DOHH2 (cell line): ENCODE data around the gene SNX11.

Source experiments
- H3F3A ChIP-seq: fragments of 200-600 bp; sonication (generic), shearing (Covaris generic); 2 replicates; pipeline ENCODE4 v1.6.0; 2016; ENCODE audit warnings: antibody characterized with exemption, mild to moderate bottlenecking; ENCODE audit not compliant: control insufficient read depth, insufficient read depth
- H3K27ac ChIP-seq: fragments of 200-600 bp; sonication (generic); 2 replicates; pipeline ENCODE4 v1.5.1; 2014; ENCODE audit warnings: low read depth, mild to moderate bottlenecking, low read length, moderate library complexity
- H3K27me3 ChIP-seq: fragments of 200-600 bp; sonication (generic); 2 replicates; pipeline ENCODE4 v1.6.1; 2014; ENCODE audit warnings: mild to moderate bottlenecking, low read length, mixed read lengths; ENCODE audit not compliant: control insufficient read depth
- H3K36me3 ChIP-seq: fragments of 200-600 bp; sonication (generic); 2 replicates; pipeline ENCODE4 v1.6.1; 2014; ENCODE audit warnings: mild to moderate bottlenecking, low read length, moderate library complexity, mixed read lengths; ENCODE audit not compliant: control insufficient read depth
- H3K4me1 ChIP-seq: fragments of 200-600 bp; sonication (generic); 2 replicates; pipeline ENCODE4 v1.6.1; 2014; ENCODE audit warnings: mild to moderate bottlenecking, low read length, mixed read lengths; ENCODE audit not compliant: control insufficient read depth
- H3K4me2 ChIP-seq: fragments of 200-600 bp; sonication (generic); 2 replicates; pipeline ENCODE4 v1.6.0; 2014; ENCODE audit warnings: mild to moderate bottlenecking, low read length, moderate library complexity
- H3K4me3 ChIP-seq: fragments of 200-600 bp; sonication (generic); 2 replicates; pipeline ENCODE4 v1.5.1; 2014; ENCODE audit warnings: mild to moderate bottlenecking, low read length, mixed read lengths
- H3K79me2 ChIP-seq: fragments of 200-600 bp; sonication (generic); 2 replicates; pipeline ENCODE4 v1.6.1; 2014; ENCODE audit warnings: mild to moderate bottlenecking, low read length, mixed read lengths; ENCODE audit not compliant: control insufficient read depth
- H3K9me2 ChIP-seq: fragments of 200-600 bp; sonication (generic); replicated peaks from 2 replicates; pipeline ENCODE4 v1.6.1; 2014; ENCODE audit warnings: mild to moderate bottlenecking, low read length, mixed read lengths; ENCODE audit not compliant: control insufficient read depth
- H3K9me3 ChIP-seq: fragments of 200-600 bp; sonication (generic); 2 replicates; pipeline ENCODE4 v1.6.1; 2014; ENCODE audit warnings: antibody characterized with exemption, low read length, mixed read lengths; ENCODE audit not compliant: control insufficient read depth, insufficient read depth
- H4K20me1 ChIP-seq: fragments of 200-600 bp; sonication (generic); 2 replicates; pipeline ENCODE4 v1.6.0; 2014; ENCODE audit warnings: low read depth, mild to moderate bottlenecking, antibody characterized with exemption, low read length, moderate library complexity; ENCODE audit not compliant: control insufficient read depth, insufficient read depth
- EZH2phosphoT487 ChIP-seq: fragments of 200-600 bp; sonication (generic); IDR thresholded peaks from 2 replicates; pipeline ENCODE4 v1.6.1; 2017; ENCODE audit warnings: borderline replicate concordance, mild to moderate bottlenecking, antibody characterized with exemption, low read length, moderate library complexity, mixed read lengths
- TF ChIP-seq, protein P1 (sequence below): fragments of 200-600 bp; sonication (generic); IDR thresholded peaks from one replicate; pipeline ENCODE4 v1.5.1; 2014; ENCODE audit warnings: antibody characterized with exemption, mild to moderate bottlenecking, low read depth, low read length; ENCODE audit not compliant: poor library complexity, severe bottlenecking

SNX11 gene

DNA sequence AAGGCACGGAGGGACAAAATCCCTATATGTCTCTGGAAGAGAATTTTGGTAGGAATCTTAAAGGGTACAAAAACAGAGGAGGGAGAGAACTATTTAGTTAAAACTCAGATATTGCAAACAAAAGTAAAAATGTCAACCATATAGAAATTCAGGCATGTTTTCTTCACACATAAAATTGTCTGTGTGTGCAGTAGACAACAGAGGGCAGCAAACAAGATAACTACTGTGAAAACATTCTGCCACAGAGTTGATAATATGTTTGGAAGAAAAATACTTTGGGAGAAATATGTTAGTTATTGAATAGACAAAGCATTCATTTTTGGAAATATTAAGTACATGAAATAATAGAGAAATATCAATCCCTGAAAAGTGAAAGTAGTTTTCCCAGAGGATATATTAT lies 56.2 kb downstream of the SNX11 start:
- H3K79me2 ChIP-seq: no peaks in the 10 kb centered on the region
- TF ChIP-seq, protein P1, sequence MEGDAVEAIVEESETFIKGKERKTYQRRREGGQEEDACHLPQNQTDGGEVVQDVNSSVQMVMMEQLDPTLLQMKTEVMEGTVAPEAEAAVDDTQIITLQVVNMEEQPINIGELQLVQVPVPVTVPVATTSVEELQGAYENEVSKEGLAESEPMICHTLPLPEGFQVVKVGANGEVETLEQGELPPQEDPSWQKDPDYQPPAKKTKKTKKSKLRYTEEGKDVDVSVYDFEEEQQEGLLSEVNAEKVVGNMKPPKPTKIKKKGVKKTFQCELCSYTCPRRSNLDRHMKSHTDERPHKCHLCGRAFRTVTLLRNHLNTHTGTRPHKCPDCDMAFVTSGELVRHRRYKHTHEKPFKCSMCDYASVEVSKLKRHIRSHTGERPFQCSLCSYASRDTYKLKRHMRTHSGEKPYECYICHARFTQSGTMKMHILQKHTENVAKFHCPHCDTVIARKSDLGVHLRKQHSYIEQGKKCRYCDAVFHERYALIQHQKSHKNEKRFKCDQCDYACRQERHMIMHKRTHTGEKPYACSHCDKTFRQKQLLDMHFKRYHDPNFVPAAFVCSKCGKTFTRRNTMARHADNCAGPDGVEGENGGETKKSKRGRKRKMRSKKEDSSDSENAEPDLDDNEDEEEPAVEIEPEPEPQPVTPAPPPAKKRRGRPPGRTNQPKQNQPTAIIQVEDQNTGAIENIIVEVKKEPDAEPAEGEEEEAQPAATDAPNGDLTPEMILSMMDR: peak; percentile 16
- no peak for TF ChIP-seq EZH2phosphoT487
- H3K27ac ChIP-seq: no peak overlapping the region
- H3F3A ChIP-seq: no peaks in the 10 kb centered on the region
- H4K20me1 ChIP-seq: no peaks in the 10 kb centered on the region
- H3K4me3 ChIP-seq: no peak overlapping the region
- peaks cover 30% of the 10 kb centered on the region for H3K27me3 ChIP-seq
- no peak overlapping the region for H3K4me2 ChIP-seq
- H3K9me3 ChIP-seq: no peaks in the 10 kb centered on the region
- H3K4me1 ChIP-seq: no peaks in the 10 kb centered on the region
- H3K36me3 ChIP-seq: no peaks in the 10 kb centered on the region
- no peaks in the 10 kb centered on the region for H3K9me2 ChIP-seq

DNA sequence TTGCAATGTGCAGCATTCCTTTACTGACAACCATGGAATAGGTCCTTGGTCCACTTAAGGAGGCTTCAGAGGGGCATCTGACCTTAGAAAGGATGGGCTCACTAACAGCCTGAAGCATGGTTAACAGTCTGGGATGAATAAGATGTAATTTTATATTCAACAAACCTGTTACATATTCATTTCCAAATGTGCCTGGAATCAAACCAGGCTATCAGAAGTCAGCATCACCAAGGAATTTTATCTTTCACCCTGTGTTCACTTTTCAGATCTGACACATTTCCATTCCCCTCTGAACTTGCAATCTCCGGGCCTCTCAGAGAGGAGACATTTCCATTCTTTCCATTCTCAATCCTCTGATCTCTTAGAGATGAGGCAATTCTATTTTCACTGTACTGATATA lies 62.4 kb downstream of the SNX11 start:
- H4K20me1 ChIP-seq: no peaks in the 10 kb centered on the region
- H3K27me3 ChIP-seq: peaks cover 36% of the 10 kb centered on the region
- H3K4me1 ChIP-seq: no peaks in the 10 kb centered on the region
- no peak for TF ChIP-seq EZH2phosphoT487
- TF ChIP-seq, protein P1: no peak
- H3K4me2 ChIP-seq: no peak overlapping the region
- no peaks in the 10 kb centered on the region for H3K9me2 ChIP-seq
- no peaks in the 10 kb centered on the region for H3K9me3 ChIP-seq
- no peaks in the 10 kb centered on the region for H3K36me3 ChIP-seq
- no peaks in the 10 kb centered on the region for H3F3A ChIP-seq
- H3K27ac ChIP-seq: no peak overlapping the region
- no peaks in the 10 kb centered on the region for H3K79me2 ChIP-seq
- no peak overlapping the region for H3K4me3 ChIP-seq
